ENCODE measurements around the gene PRELID1.

DNA sequence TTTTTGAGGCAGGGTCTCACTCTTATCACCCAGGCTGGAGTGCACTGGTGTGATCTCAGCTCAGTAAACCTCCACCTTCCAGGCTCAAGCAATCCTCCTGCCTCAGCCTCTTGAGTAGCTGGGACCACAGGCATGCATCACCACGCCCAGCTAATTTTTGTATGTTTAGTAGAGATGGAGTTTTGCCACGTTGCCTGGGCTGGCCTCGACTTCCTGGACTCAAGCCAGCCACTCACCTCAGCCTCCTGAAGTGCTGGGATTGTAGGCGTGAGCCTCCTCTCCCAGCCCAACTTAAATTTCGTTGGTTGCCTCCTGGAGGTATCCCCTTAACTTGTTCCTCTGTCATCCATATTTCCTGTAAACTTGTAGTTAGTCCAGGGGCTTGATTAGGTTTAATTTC is 47.3 kb upstream of the PRELID1 start:
- TF ChIP-seq, protein P1, sequence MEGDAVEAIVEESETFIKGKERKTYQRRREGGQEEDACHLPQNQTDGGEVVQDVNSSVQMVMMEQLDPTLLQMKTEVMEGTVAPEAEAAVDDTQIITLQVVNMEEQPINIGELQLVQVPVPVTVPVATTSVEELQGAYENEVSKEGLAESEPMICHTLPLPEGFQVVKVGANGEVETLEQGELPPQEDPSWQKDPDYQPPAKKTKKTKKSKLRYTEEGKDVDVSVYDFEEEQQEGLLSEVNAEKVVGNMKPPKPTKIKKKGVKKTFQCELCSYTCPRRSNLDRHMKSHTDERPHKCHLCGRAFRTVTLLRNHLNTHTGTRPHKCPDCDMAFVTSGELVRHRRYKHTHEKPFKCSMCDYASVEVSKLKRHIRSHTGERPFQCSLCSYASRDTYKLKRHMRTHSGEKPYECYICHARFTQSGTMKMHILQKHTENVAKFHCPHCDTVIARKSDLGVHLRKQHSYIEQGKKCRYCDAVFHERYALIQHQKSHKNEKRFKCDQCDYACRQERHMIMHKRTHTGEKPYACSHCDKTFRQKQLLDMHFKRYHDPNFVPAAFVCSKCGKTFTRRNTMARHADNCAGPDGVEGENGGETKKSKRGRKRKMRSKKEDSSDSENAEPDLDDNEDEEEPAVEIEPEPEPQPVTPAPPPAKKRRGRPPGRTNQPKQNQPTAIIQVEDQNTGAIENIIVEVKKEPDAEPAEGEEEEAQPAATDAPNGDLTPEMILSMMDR (IDR thresholded peaks at IDR 0.05; ENCODE audit: low read length), result no peak
- no peak for TF ChIP-seq EZH2 (optimal IDR thresholded peaks at IDR 0.05; ENCODE audit: low read depth, low read length)
- TF ChIP-seq EZH2phosphoT487 (IDR thresholded peaks at IDR 0.05; ENCODE audit: low read length), result no peak

Data from MM.1S (cell line).